GM10266 (cell line): ENCODE results near the gene AMY2B.
"Not testable (repeated sequence)": the region's sequence is repeated elsewhere in the genome, so short reads cannot be mapped to it uniquely, and the experiment has no call there.

Experiments
- DNase-seq: peaks from one replicate; pipeline ENCODE4 v3.0.0; 2012; ENCODE audit errors: extremely low spot score
- TF ChIP-seq, protein P1 (sequence below): IDR thresholded peaks from 2 replicates; pipeline ENCODE4 v1.5.1; 2012; ENCODE audit warnings: mild to moderate bottlenecking, low read depth; ENCODE audit not compliant: control insufficient read depth, insufficient read depth; ENCODE audit errors: missing control alignments

The AMY2B gene

DNA sequence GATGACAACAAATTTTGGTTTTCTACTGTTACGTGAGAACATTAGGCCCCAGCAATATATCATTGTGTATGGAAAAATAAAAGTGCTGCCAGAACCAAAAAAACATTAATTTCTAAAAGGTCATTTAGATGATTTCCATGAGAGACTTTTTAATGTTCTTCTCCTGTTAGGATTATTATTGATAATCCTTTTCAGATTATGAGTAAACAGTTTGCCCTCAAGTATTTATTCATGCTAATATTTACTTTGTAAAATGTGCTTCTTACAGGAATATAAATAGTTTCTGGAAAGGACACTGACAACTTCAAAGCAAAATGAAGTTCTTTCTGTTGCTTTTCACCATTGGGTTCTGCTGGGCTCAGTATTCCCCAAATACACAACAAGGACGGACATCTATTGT is at the start of gene AMY2B:
AMY2B (plus strand) TSS at position 301 of the 400 bp plus-strand sequence; CDS start at position 315, 14 bp downstream.
- DNase-seq: not testable (repeated sequence)

DNA sequence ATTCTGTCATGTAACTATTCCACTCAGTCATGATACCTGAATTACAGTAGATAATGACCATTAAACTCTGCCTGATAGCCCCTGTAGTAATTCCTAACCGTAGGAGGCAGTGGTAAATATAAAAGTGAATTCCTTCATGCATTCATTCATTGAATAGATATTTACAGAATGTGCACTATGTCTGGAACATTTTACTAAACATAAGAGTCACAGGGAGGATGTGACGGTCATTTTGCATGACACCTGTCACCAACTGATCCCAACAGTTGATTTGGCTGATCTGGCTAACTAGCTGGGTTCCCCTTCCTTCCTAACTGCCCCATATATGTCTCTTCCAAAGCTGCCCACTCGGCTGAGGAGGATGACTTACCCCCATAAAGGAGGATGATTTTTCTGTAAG is 48.0 kb upstream of the AMY2B start:
- TF ChIP-seq, protein P1, sequence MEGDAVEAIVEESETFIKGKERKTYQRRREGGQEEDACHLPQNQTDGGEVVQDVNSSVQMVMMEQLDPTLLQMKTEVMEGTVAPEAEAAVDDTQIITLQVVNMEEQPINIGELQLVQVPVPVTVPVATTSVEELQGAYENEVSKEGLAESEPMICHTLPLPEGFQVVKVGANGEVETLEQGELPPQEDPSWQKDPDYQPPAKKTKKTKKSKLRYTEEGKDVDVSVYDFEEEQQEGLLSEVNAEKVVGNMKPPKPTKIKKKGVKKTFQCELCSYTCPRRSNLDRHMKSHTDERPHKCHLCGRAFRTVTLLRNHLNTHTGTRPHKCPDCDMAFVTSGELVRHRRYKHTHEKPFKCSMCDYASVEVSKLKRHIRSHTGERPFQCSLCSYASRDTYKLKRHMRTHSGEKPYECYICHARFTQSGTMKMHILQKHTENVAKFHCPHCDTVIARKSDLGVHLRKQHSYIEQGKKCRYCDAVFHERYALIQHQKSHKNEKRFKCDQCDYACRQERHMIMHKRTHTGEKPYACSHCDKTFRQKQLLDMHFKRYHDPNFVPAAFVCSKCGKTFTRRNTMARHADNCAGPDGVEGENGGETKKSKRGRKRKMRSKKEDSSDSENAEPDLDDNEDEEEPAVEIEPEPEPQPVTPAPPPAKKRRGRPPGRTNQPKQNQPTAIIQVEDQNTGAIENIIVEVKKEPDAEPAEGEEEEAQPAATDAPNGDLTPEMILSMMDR: no peak

DNA sequence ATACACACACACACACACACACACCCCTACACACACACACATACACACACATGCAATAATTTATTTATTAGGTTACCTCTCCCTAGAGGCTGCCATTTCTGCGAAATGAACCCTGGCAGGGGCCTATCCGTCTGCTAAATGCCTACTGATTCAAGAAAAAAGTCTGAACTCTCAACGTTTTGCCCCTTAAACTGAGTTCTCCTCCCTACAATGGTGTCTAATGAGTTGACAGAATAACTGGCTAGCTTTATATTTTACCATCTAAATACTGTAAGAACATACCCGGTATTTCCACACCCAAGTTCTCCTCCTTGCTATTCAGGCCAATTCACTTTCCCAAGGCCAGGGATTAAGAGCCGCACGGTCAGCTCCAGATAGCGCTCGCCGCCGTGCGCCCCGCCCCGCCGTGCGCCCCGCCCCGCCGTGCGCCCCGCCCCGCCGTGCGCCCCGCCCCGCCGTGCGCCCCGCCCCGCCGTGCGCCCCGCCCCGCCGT is 46.2 kb upstream of the AMY2B start:
- DNase-seq: peak; percentile 25

More for the DNA sequence above, 48.0 kb upstream of the AMY2B start:
- no peak for DNase-seq

DNA sequence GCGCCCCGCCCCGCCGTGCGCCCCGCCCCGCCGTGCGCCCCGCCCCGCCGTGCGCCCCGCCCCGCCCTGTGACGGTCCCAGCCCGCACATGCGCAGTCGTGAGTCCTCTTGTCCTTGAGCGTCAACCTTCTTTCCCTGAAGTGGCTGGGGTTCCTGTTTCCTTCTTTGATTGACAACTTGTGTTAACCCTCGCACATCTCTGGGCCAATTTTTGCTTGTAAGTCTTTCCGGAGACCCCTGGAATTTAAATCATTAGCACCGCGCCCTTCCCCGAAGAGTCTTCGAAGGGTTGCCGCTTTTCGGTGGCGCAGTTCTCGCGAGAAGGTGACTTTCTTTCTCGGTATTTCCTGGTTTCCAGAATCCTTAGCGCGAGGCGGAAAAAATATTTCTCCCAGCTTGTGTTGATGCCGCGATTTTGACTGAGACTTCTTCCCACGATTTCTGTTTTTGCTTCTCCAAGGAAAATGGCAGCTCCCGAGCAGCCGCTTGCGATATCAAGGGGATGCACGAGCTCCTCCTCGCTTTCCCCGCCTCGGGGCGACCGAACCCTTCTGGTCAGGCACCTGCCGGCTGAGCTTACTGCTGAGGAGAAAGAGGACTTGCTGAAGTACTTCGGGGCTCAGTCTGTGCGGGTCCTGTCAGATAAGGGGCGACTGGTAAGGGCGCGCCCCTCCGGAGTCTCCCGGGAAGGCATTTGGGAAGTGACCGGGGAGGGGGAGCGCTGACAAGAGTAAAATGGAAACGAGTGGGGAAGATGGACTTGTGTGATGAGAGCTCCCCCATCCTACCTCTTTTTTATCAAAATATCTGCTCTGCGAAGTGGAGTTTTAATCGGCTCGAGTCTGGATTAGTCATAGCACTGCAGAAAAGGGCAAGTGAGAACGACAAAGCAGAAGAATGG is 45.5 kb upstream of the AMY2B start, which contains the start of gene RNPC3:
RNPC3 (plus strand) TSS at position 93 of the 901 bp plus-strand sequence; CDS start at position 465, 372 bp downstream.
- DNase-seq: peak; percentile 86
- TF ChIP-seq, protein P1: peak; percentile 23

More for the DNA sequence above, 46.2 kb upstream of the AMY2B start:
- TF ChIP-seq, protein P1: no peak

DNA sequence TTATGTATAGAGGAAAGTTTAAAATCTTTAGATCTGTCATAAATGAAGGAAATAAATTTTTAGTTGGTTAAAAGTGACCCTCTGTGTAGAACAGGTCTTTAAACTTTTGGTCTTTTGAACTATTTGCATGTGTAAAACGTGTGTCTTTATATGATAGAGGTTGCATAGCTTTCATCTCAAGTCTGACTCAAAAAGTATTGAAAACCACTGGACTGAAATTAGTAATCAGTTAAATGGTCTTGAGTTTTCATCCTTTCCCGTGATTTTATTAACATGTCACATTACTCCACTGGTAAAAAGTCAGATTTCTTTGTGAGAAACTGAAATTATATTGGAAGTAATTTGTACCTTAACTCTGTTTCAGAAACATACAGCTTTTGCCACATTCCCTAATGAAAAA is 44.1 kb upstream of the AMY2B start:
- TF ChIP-seq, protein P1: no peak
- no peak for DNase-seq

DNA sequence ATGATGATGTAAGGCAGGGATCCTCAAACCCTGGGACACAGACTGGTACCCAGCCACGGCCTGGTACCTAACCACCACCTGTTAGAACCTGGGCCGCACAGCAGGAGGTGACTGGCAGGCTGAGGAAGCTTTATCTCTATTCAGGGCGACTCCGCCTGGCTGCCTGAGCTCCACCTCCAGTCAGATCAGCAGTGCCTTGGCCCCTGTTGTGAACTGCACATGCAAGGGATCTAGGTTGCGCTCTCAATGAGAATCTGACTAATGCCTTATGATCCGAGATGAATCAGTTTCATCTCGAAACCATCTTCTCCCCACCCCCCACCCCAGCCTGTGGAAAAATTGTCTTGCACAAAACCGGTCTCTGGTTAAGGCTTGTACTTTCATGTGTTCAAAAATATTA is 41.6 kb upstream of the AMY2B start:
- TF ChIP-seq, protein P1: no peak
- no peak for DNase-seq

DNA sequence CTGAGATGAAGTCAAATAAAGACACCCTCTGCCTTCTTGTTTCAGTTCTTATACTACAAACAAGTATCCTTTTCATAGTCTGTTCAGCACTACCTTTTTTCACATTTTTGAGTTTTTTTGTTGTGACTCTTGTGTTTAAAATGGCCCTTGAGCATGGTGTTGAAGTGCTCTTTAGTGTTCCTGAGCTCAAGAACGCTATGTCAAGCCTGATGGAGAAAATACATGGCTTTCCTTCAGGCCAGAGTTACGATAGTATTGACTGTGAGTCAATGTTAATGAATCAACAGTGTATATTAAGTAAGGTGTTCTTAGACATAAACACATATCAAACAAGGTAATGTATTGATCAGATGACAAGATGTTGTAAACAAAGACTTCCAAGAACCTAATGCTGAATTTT is 33.2 kb upstream of the AMY2B start:
- TF ChIP-seq, protein P1: no peak
- DNase-seq: no peak

DNA sequence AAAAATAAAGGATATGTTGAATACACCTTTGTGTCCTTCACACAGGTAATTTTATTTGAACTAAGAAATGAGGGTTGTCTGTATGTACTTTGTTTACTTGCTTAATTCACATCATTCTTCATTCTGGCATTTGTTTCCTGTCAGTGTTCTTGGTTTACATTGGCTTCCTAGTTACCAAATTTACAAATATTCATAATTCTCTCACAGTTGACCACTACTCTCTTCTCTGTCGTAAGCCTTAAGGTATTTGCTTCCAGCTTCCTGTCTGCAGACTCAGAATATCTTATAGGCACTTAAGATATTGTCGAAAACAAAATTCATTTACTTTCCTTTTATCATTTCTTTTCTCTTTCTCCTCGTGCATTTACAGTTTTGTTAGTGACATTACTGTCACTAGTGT is 30.0 kb upstream of the AMY2B start:
- no peak for DNase-seq
- TF ChIP-seq, protein P1: no peak
